Trophoblast cell (in vitro differentiated cells and primary cell): ENCODE data around the gene BNC2.

Source experiments
- DNase-seq, 2 donors: peaks; one replicate each; pipeline ENCODE4 v3.0.0-alpha.2; 2016
- H2AFZ ChIP-seq: 2 replicates; pipeline ENCODE4 v1.6.1; 2013; ENCODE audit warnings: low read length, moderate library complexity, mild to moderate bottlenecking; ENCODE audit not compliant: insufficient read depth, poor library complexity
- H2AK5ac ChIP-seq: 2 replicates; pipeline ENCODE4 v1.6.1; 2013; ENCODE audit warnings: mild to moderate bottlenecking, low read length
- H2BK120ac ChIP-seq: 2 replicates; pipeline ENCODE4 v1.6.1; 2013; ENCODE audit warnings: low read length, mild to moderate bottlenecking, moderate library complexity; ENCODE audit not compliant: insufficient read depth, poor library complexity
- H2BK12ac ChIP-seq: 2 replicates; pipeline ENCODE4 v1.6.1; 2013; ENCODE audit warnings: mild to moderate bottlenecking, low read length, moderate library complexity
- H2BK5ac ChIP-seq: 2 replicates; pipeline ENCODE4 v1.6.1; 2013; ENCODE audit warnings: low read length, low read depth, moderate library complexity, mild to moderate bottlenecking; ENCODE audit not compliant: poor library complexity
- H3K14ac ChIP-seq: 2 replicates; pipeline ENCODE4 v1.6.1; 2013; ENCODE audit warnings: mild to moderate bottlenecking, low read length
- H3K18ac ChIP-seq: 2 replicates; pipeline ENCODE4 v1.6.1; 2013; ENCODE audit warnings: mild to moderate bottlenecking, low read length
- H3K23ac ChIP-seq: 2 replicates; pipeline ENCODE4 v1.6.1; 2013; ENCODE audit warnings: low read length
- H3K27ac ChIP-seq: 2 replicates; pipeline ENCODE4 v1.5.1; 2013; ENCODE audit warnings: low read depth, mild to moderate bottlenecking, inconsistent platforms, low read length, moderate library complexity
- H3K27me3 ChIP-seq: 2 replicates; pipeline ENCODE4 v1.6.1; 2013; ENCODE audit warnings: inconsistent platforms, mild to moderate bottlenecking, low read length, moderate library complexity; ENCODE audit not compliant: insufficient read depth
- H3K36me3 ChIP-seq, 2 experiments: 1 replicate in 1 of 2; 2 replicates in 1 of 2; pipeline ENCODE4 v1.6.1; 2013; ENCODE audit warnings: low read length in 2 of 2, mild to moderate bottlenecking in 2 of 2, moderate library complexity in 1 of 2; ENCODE audit not compliant: insufficient read depth in 2 of 2, control insufficient read depth in 1 of 2
- H3K4ac ChIP-seq: 2 replicates; pipeline ENCODE4 v1.6.1; 2013; ENCODE audit warnings: low read depth, mild to moderate bottlenecking, low read length, moderate library complexity
- H3K4me1 ChIP-seq, 2 experiments: 1 replicate in 1 of 2; 2 replicates in 1 of 2; pipeline ENCODE4 v1.6.1; 2013; ENCODE audit warnings: low read length in 2 of 2, mild to moderate bottlenecking in 2 of 2, moderate library complexity in 1 of 2; ENCODE audit not compliant: insufficient read depth in 2 of 2, control insufficient read depth in 1 of 2
- H3K4me2 ChIP-seq: 2 replicates; pipeline ENCODE4 v1.6.1; 2013; ENCODE audit warnings: inconsistent platforms, mild to moderate bottlenecking, low read length, moderate library complexity
- H3K4me3 ChIP-seq: 2 replicates; pipeline ENCODE4 v1.5.1; 2013; ENCODE audit warnings: mild to moderate bottlenecking, low read depth, low read length, inconsistent platforms
- H3K79me1 ChIP-seq: one replicate; pipeline ENCODE4 v1.6.1; 2013; ENCODE audit warnings: low read length
- H3K79me2 ChIP-seq: 2 replicates; pipeline ENCODE4 v1.6.1; 2013; ENCODE audit warnings: low read length, mild to moderate bottlenecking; ENCODE audit not compliant: control insufficient read depth, insufficient read depth, poor library complexity
- H3K9ac ChIP-seq: 2 replicates; pipeline ENCODE4 v1.6.1; 2013; ENCODE audit warnings: mild to moderate bottlenecking, low read length
- H3K9me3 ChIP-seq: 2 replicates; pipeline ENCODE4 v1.6.1; 2013; ENCODE audit warnings: low read depth, mild to moderate bottlenecking, control low read depth, inconsistent platforms, low read length; ENCODE audit not compliant: insufficient read depth
- H4K12ac ChIP-seq: 2 replicates; pipeline ENCODE4 v1.6.1; 2013; ENCODE audit warnings: low read depth, mild to moderate bottlenecking, low read length, moderate library complexity
- H4K8ac ChIP-seq: 2 replicates; pipeline ENCODE4 v1.6.1; 2013; ENCODE audit warnings: low read depth, mild to moderate bottlenecking, low read length, moderate library complexity
- H4K91ac ChIP-seq: one replicate; pipeline ENCODE4 v1.6.1; 2013; ENCODE audit warnings: low read depth, mild to moderate bottlenecking, low read length, moderate library complexity
- WGBS: extraction: QIAGEN DNeasy Blood & Tissue Kit; methylation state at CpG from one replicate; pipeline ENCODE4 v1.1.7; 2013; ENCODE audit warnings: missing lambda C conversion rate; ENCODE audit not compliant: insufficient read length, insufficient coverage; ENCODE audit errors: extremely low coverage; 5-methylcytosine and 5-hydroxymethylcytosine counted together

The BNC2 gene

DNA sequence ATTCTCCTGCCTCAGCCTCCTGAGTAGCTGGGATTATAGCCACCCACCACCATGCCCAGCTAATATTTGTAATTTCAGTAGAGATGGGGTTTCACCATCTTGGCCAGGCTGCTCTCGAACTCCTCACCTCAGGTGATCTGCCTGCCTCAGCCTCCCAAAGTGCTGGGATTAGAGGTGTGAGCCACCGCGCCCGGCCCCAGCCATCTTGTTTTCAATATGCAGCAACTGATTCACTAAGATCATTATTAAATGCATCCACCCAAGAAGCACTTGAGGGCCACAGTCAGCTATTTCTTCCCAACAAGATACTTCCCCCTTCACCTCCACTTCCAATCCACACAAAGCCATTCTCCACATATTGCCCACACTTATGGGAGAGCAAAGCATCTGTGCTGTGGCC is 115.8 kb downstream of the BNC2 start:
- H3K9ac ChIP-seq: no peak overlapping the region
- H3K27me3 ChIP-seq: no peaks in the 10 kb centered on the region
- no peak overlapping the region for H2AFZ ChIP-seq
- H3K18ac ChIP-seq: no peak overlapping the region
- H3K27ac ChIP-seq: no peak overlapping the region
- no peak overlapping the region for H4K8ac ChIP-seq
- no peaks in the 10 kb centered on the region for H3K36me3 ChIP-seq
- no peak overlapping the region for H3K14ac ChIP-seq
- no peaks in the 10 kb centered on the region for H3K79me1 ChIP-seq
- H3K4ac ChIP-seq: no peak overlapping the region
- no peak overlapping the region for H2AK5ac ChIP-seq
- H3K23ac ChIP-seq: no peak overlapping the region
- no peaks in the 10 kb centered on the region for H3K4me1 ChIP-seq
- no peak overlapping the region for H2BK12ac ChIP-seq
- DNase-seq: no peak
- no peak overlapping the region for H2BK120ac ChIP-seq
- no peak overlapping the region for H3K4me2 ChIP-seq
- H4K91ac ChIP-seq: no peak overlapping the region
- no peak overlapping the region for H2BK5ac ChIP-seq
- H3K79me2 ChIP-seq: no peaks in the 10 kb centered on the region
- H3K4me3 ChIP-seq: no peak overlapping the region
- H4K12ac ChIP-seq: no peak overlapping the region
- no CpG with 5 or more reads among the region's 4 CpGs for WGBS
- no peaks in the 10 kb centered on the region for H3K9me3 ChIP-seq

DNA sequence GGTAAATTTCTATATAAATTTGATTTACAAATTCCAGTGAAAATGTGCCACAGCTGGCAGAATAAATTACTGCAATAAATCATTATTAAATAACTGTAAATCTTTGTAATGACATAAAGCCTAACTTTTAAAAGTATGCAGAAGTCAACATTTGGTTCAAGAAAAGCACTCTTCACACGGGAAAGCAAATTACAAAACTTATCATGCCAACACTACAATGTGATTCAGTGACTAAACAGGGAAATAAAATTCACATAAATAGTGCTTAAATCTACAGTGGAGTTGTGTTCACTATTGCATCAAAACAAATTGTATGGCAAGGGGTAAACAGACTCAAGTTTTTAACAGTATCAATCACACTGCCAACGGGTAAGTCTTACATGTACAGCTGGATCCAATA is 117.2 kb downstream of the BNC2 start:
- H3K79me1 ChIP-seq: no peaks in the 10 kb centered on the region
- H3K36me3 ChIP-seq: no peaks in the 10 kb centered on the region
- H4K8ac ChIP-seq: no peak overlapping the region
- no peaks in the 10 kb centered on the region for H3K4me1 ChIP-seq
- H3K27ac ChIP-seq: no peak overlapping the region
- no peak overlapping the region for H3K18ac ChIP-seq
- no peaks in the 10 kb centered on the region for H3K27me3 ChIP-seq
- no peak overlapping the region for H2AFZ ChIP-seq
- no peak overlapping the region for H3K4me3 ChIP-seq
- no peak overlapping the region for H3K9ac ChIP-seq
- no peak overlapping the region for H2BK12ac ChIP-seq
- no CpG with 5 or more reads among the region's 2 CpGs for WGBS
- no peak overlapping the region for H3K4me2 ChIP-seq
- H3K14ac ChIP-seq: no peak overlapping the region
- H2BK5ac ChIP-seq: no peak overlapping the region
- no peaks in the 10 kb centered on the region for H3K79me2 ChIP-seq
- H4K91ac ChIP-seq: no peak overlapping the region
- H2AK5ac ChIP-seq: no peak overlapping the region
- no peak overlapping the region for H3K4ac ChIP-seq
- no peak overlapping the region for H3K23ac ChIP-seq
- DNase-seq: no peak
- no peaks in the 10 kb centered on the region for H3K9me3 ChIP-seq
- H2BK120ac ChIP-seq: no peak overlapping the region
- H4K12ac ChIP-seq: no peak overlapping the region

DNA sequence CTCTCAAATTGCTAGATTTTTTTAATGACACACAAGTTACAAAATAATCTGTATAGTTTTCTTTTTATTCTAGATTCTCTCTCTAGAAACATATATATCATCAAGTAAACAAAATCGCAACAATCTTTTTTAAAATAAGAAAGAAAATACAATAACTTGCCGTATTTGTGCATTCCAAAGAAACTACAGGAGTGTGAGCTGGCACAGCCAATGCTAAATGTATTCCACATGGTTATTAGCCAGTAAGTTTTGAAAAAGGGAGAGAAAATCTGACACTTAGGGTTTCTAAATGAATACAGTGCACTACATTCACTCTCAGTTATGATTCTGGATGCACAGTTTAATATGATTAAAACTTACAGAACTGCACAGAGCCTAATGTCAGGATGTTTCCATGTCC is 117.9 kb downstream of the BNC2 start:
- no peak overlapping the region for H3K27ac ChIP-seq
- H3K4me1 ChIP-seq: no peaks in the 10 kb centered on the region
- no peak overlapping the region for H4K8ac ChIP-seq
- no peak overlapping the region for H3K4me2 ChIP-seq
- no peaks in the 10 kb centered on the region for H3K36me3 ChIP-seq
- H3K14ac ChIP-seq: no peak overlapping the region
- H2AFZ ChIP-seq: no peak overlapping the region
- no peak overlapping the region for H3K9ac ChIP-seq
- H2AK5ac ChIP-seq: no peak overlapping the region
- no peak overlapping the region for H3K4me3 ChIP-seq
- H4K12ac ChIP-seq: no peak overlapping the region
- DNase-seq: no peak
- H3K18ac ChIP-seq: no peak overlapping the region
- no peaks in the 10 kb centered on the region for H3K9me3 ChIP-seq
- no peak overlapping the region for H2BK5ac ChIP-seq
- H4K91ac ChIP-seq: no peak overlapping the region
- H2BK12ac ChIP-seq: no peak overlapping the region
- H3K27me3 ChIP-seq: no peaks in the 10 kb centered on the region
- no peak overlapping the region for H3K4ac ChIP-seq
- H3K79me1 ChIP-seq: no peaks in the 10 kb centered on the region
- H2BK120ac ChIP-seq: no peak overlapping the region
- no CpG with 5 or more reads among the region's 2 CpGs for WGBS
- H3K79me2 ChIP-seq: no peaks in the 10 kb centered on the region
- H3K23ac ChIP-seq: no peak overlapping the region

DNA sequence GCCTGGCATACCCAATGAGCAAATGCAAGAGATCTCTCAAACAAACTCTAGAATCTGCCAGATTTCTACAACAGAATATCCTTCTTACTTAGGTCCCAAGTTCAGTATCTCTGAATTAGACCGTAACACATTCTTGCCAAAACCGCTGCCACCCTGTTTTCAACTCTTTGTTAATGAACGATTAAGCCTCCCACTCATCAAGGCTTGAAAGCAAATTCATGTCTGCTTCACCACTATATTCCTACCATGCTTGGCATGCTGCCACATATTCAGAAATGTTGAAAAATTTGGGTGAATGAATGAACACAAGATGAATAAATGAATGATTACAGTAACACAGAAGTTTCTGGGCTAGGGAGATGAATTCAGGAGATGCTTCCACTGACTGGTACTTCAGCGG is 119.9 kb downstream of the BNC2 start:
- H3K9me3 ChIP-seq: no peaks in the 10 kb centered on the region
- WGBS: no CpG with 5 or more reads among the region's 4 CpGs
- H2AFZ ChIP-seq: no peak overlapping the region
- no peaks in the 10 kb centered on the region for H3K4me1 ChIP-seq
- no peak overlapping the region for H2BK120ac ChIP-seq
- H3K36me3 ChIP-seq: no peaks in the 10 kb centered on the region
- no peak overlapping the region for H3K23ac ChIP-seq
- H3K79me1 ChIP-seq: no peaks in the 10 kb centered on the region
- DNase-seq: no peak
- no peak overlapping the region for H2BK12ac ChIP-seq
- no peaks in the 10 kb centered on the region for H3K79me2 ChIP-seq
- H4K91ac ChIP-seq: no peak overlapping the region
- no peak overlapping the region for H3K14ac ChIP-seq
- no peak overlapping the region for H2AK5ac ChIP-seq
- no peak overlapping the region for H3K18ac ChIP-seq
- H4K12ac ChIP-seq: no peak overlapping the region
- H3K4ac ChIP-seq: no peak overlapping the region
- H4K8ac ChIP-seq: no peak overlapping the region
- no peak overlapping the region for H3K4me2 ChIP-seq
- no peak overlapping the region for H2BK5ac ChIP-seq
- no peak overlapping the region for H3K4me3 ChIP-seq
- H3K27ac ChIP-seq: no peak overlapping the region
- H3K27me3 ChIP-seq: no peaks in the 10 kb centered on the region
- no peak overlapping the region for H3K9ac ChIP-seq
